ENCODE measurements around the gene LRRC31. TPM values are rescaled to one million over a fixed set of nuclear protein-coding genes. Genes with fewer than 3 reads are reported as not detected.

Gene LRRC31
- not detected for total RNA-seq

GRCh38 chr3:169869484-169870220 is at the start of gene LRRC31:
TSS of gene LRRC31 (minus strand) at chr3:169869935. CDS start at chr3:169869807, 128 bp downstream.

GRCh38 chr3:169911272-169911671 is 41.5 kb upstream of the LRRC31 start, which contains the start of gene SAMD7:
TSS of gene SAMD7 (plus strand) at chr3:169911572. CDS start at chr3:169919499, 7,927 bp downstream.

GRCh38 chr3:169812332-169813235 is 57.2 kb downstream of the LRRC31 start, which contains the start of the genes LRRC34 and LRRIQ4:
TSS of gene LRRC34 (minus strand) at chr3:169812904. CDS start at chr3:169812548, 356 bp downstream.
TSS of gene LRRIQ4 (plus strand) at chr3:169812870. CDS start at chr3:169821922, 9,052 bp downstream.

Other genes with a start within 250 kb of the LRRC31 start
- gene MECOM, start 206.2 kb downstream of the LRRC31 start, total RNA-seq: under 1 TPM in 1 of 2 donors, not detected in 1; under 0.01 TPM
- 100 to 1,000 TPM; 722 to 737 TPM for gene TERC, start 104.9 kb downstream of the LRRC31 start, total RNA-seq
- gene ACTRT3, start 100.4 kb downstream of the LRRC31 start, total RNA-seq: 1 to 10 TPM; 3.7 to 3.8 TPM
- 10 to 100 TPM; 13.8 to 16.0 TPM for gene MYNN, start 96.5 kb downstream of the LRRC31 start, total RNA-seq
- under 1 TPM; under 0.01 TPM for gene LRRIQ4, start 57.1 kb downstream of the LRRC31 start, total RNA-seq
- 1 to 10 TPM; 5.2 to 8.7 TPM for gene LRRC34, start 57.0 kb downstream of the LRRC31 start, total RNA-seq
- gene SAMD7, start 41.6 kb upstream of the LRRC31 start, total RNA-seq: not detected
- 10 to 100 TPM; 21.0 to 23.4 TPM for gene SEC62, start 96.9 kb upstream of the LRRC31 start, total RNA-seq
- gene GPR160, start 168.1 kb upstream of the LRRC31 start, total RNA-seq: 1 to 10 TPM in 1 of 2 donors, under 1 TPM in 1; 1.00 to 2.1 TPM

Data from melanocyte of skin (primary cell).